SK-N-SH (cell line): ENCODE results near the gene SIAH3. TPM values are rescaled to one million over a fixed set of nuclear protein-coding genes. Genes with fewer than 3 reads are reported as not detected.

ENCODE experiments used
- CTCF ChIA-PET: fragments of 300-600, 350-600 bp; formaldehyde crosslinking; extraction: SDS; loops from one replicate; lab custom pipeline; 2021; lab: Yijun Ruan, JAX
- POLR2A ChIA-PET: fragments of 350-600 bp; sonication (Branson Sonifier 250); formaldehyde crosslinking; extraction: SDS; loops from one replicate; lab custom pipeline; 2020; ENCODE audit warnings: antibody characterized with exemption, inconsistent platforms; lab: Yijun Ruan, JAX
- DNase-seq: peaks from one replicate; pipeline ENCODE4 v3.0.0; 2012
- H2AFZ ChIP-seq: fragments of 200-600 bp; sonication (generic); 2 replicates; pipeline ENCODE4 v1.8.1; 2016; ENCODE audit warnings: antibody characterized with exemption, mild to moderate bottlenecking, low read depth
- H3F3A ChIP-seq: fragments of 200-600 bp; sonication (generic); replicated peaks from 2 replicates; pipeline ENCODE3; 2016; ENCODE audit warnings: antibody characterized with exemption, mild to moderate bottlenecking; ENCODE audit not compliant: insufficient read depth
- H3K27ac ChIP-seq, 2 experiments: fragments of 200-500 bp in 1 of 2; fragments of 200-600 bp in 1 of 2; sonication (Bioruptor generic) in 1 of 2; sonication (generic), shearing (Covaris generic) in 1 of 2; 2 replicates each; pipeline versions ENCODE4 v1.5.1 to v1.6.1; 2014 to 2016; ENCODE audit warnings: low read depth in 2 of 2, inconsistent platforms in 1 of 2, low read length in 1 of 2, mild to moderate bottlenecking in 1 of 2, mixed read lengths in 1 of 2
- H3K27me3 ChIP-seq: fragments of 200-600 bp; sonication (generic), shearing (Covaris generic); 2 replicates; pipeline ENCODE4 v1.6.1; 2016; ENCODE audit warnings: mixed run types; ENCODE audit not compliant: insufficient read depth
- H3K36me3 ChIP-seq, 2 experiments: fragments of 200-500 bp in 1 of 2; fragments of 200-600 bp in 1 of 2; sonication (Bioruptor generic) in 1 of 2; sonication (generic) in 1 of 2; replicated peaks in 1 of 2; 2 replicates each; pipeline versions ENCODE3 to v1.5.1; 2014 to 2016; ENCODE audit warnings: low read length in 1 of 2, mild to moderate bottlenecking in 1 of 2; ENCODE audit not compliant: insufficient read depth in 2 of 2, control insufficient read depth in 1 of 2
- H3K4me1 ChIP-seq, 2 experiments: fragments of 200-500 bp in 1 of 2; fragments of 200-600 bp in 1 of 2; sonication (Bioruptor generic) in 1 of 2; sonication (generic), shearing (Covaris generic) in 1 of 2; 2 replicates each; pipeline versions ENCODE4 v1.5.1 to v1.6.1; 2014 to 2016; ENCODE audit warnings: low read depth in 1 of 2, low read length in 1 of 2, mixed run types in 1 of 2; ENCODE audit not compliant: insufficient read depth in 2 of 2, control insufficient read depth in 1 of 2
- H3K4me2 ChIP-seq: fragments of 200-600 bp; sonication (generic), shearing (Covaris generic); 2 replicates; pipeline ENCODE4 v1.6.1; 2017; ENCODE audit warnings: mixed run types
- H3K4me3 ChIP-seq, 2 experiments: fragments of 200-500 bp in 1 of 2; fragments of 200-600 bp in 1 of 2; sonication (Bioruptor generic) in 1 of 2; sonication (generic), shearing (Covaris generic) in 1 of 2; 2 replicates each; pipeline versions ENCODE4 v1.5.1 to v1.8.1; 2014 to 2016; ENCODE audit warnings: low read depth in 2 of 2, inconsistent platforms in 1 of 2, low read length in 1 of 2, mild to moderate bottlenecking in 1 of 2, mixed read lengths in 1 of 2, moderate library complexity in 1 of 2
- H3K79me2 ChIP-seq: fragments of 200-600 bp; sonication (generic); 2 replicates; pipeline ENCODE4 v1.8.1; 2017; ENCODE audit warnings: mild to moderate bottlenecking; ENCODE audit not compliant: insufficient read depth
- H3K9ac ChIP-seq: fragments of 200-600 bp; sonication (generic); 2 replicates; pipeline ENCODE4 v1.6.1; 2017; ENCODE audit warnings: mixed run types
- H3K9me2 ChIP-seq: fragments of 200-600 bp; sonication (generic); 2 replicates; pipeline ENCODE4 v1.6.1; 2017; ENCODE audit warnings: mixed run types
- H3K9me3 ChIP-seq: fragments of 200-600 bp; sonication (generic); 2 replicates; pipeline ENCODE4 v1.6.1; 2017; ENCODE audit warnings: mixed run types, mild to moderate bottlenecking, moderate library complexity
- H4K20me1 ChIP-seq: fragments of 200-600 bp; sonication (generic); 2 replicates; pipeline ENCODE4 v1.6.1; 2017; ENCODE audit warnings: mild to moderate bottlenecking, mixed run types; ENCODE audit not compliant: insufficient read depth
- CHD2 ChIP-seq: fragments of 150-350 bp; IDR thresholded peaks from 2 replicates; pipeline ENCODE4 v1.6.1; 2018; ENCODE audit warnings: low read length; ENCODE audit not compliant: partially characterized antibody
- ELF1 ChIP-seq: IDR thresholded peaks from 2 replicates; pipeline ENCODE4 v1.4.0; 2012
- EP300 ChIP-seq, 2 experiments: IDR thresholded peaks; 2 replicates each; pipeline versions ENCODE4 v1.4.0 to v1.6.1; 2012; ENCODE audit warnings: borderline replicate concordance in 1 of 2, low read depth in 1 of 2, low read length in 1 of 2
- FOXJ3 ChIP-seq: sonication (generic); formaldehyde crosslinking; IDR thresholded peaks from 2 replicates; pipeline ENCODE4 v1.5.1; 2020; ENCODE audit warnings: mild to moderate bottlenecking, missing genetic modification reagents
- MXI1 ChIP-seq: IDR thresholded peaks from 2 replicates; pipeline ENCODE4 v1.6.1; 2012; ENCODE audit warnings: mild to moderate bottlenecking, low read depth, low read length, improper control_type of control experiment
- RAD21 ChIP-seq: IDR thresholded peaks from 2 replicates; pipeline ENCODE4 v1.6.1; 2012; ENCODE audit warnings: mild to moderate bottlenecking, low read length
- RCOR1 ChIP-seq: fragments of 150-350 bp; IDR thresholded peaks from 2 replicates; pipeline ENCODE4 v1.6.1; 2017; ENCODE audit warnings: antibody characterized with exemption, low read length
- SMC3 ChIP-seq: IDR thresholded peaks from 2 replicates; pipeline ENCODE4 v1.6.1; 2012; ENCODE audit warnings: low read depth, low read length, improper control_type of control experiment
- TCF12 ChIP-seq: IDR thresholded peaks from 2 replicates; pipeline ENCODE4 v1.4.0; 2012
- YY1 ChIP-seq: IDR thresholded peaks from 2 replicates; pipeline ENCODE4 v1.4.0; 2012; ENCODE audit warnings: low read depth, mild to moderate bottlenecking
- WGBS: methylation state at CpG from one replicate; pipeline ENCODE4 v1.1.6; 2017; ENCODE audit warnings: low lambda C conversion rate; 5-methylcytosine and 5-hydroxymethylcytosine counted together
- polyA plus RNA-seq, 3 experiments: library from polyadenylated mRNA; depleted of rRNA; stranded (reverse); fragments of >200 nt; gene quantifications; 2 replicates each; pipeline ENCODE4 v1.2.3, GENCODE V29; 2012
- TF ChIP-seq, protein P1 (sequence below): fragments of 200-600 bp; sonication (generic); IDR thresholded peaks from 2 replicates; pipeline ENCODE4 v1.6.1; 2017; ENCODE audit warnings: antibody characterized with exemption, mild to moderate bottlenecking, moderate library complexity

Gene SIAH3, protein sequence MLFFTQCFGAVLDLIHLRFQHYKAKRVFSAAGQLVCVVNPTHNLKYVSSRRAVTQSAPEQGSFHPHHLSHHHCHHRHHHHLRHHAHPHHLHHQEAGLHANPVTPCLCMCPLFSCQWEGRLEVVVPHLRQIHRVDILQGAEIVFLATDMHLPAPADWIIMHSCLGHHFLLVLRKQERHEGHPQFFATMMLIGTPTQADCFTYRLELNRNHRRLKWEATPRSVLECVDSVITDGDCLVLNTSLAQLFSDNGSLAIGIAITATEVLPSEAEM
- 0.08 TPM in 2 replicates for polyA plus RNA-seq (2012; rRNA removed)
- 0.05 TPM in 2 replicates for polyA plus RNA-seq (2012; cell fraction: cytosol; rRNA removed)
- 0.09 and 0.11 TPM in 2 replicates for polyA plus RNA-seq (2012; cell fraction: nucleus; rRNA removed)

DNA sequence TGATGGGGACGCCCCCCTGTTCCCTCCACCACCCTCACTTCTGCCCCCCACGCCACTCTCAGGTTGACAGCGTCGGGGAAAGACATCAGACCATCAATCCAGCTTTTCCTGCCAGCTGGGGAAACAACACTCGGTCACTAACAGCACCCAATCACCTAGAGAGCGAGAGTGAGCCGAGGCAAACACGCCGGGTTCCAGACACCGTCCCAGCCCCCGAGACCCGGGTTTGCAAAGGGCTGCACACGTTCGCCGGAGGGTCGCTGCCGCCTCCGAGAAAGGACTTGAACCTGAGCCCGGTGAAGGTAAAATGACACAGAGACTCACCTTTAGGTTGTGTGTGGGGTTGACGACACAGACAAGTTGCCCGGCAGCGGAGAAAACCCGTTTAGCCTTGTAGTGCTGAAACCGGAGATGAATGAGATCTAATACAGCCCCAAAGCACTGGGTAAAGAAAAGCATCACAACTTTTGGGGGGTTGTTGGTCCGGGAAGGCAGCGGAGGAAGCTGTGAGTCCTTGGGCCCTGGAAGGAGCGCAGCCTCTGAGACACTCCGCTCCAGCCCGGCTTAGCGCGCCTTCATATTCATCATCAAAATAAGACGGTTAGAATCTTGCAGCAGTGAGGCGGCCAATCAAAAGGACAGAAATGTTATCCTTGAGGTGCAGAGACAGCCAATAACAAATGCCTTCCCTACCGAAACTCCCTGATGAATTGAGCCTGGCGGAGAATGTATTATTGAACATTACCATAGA lies at the start of gene SIAH3:
Gene SIAH3, minus strand, starts transcription at position 583 of the 751 bp plus-strand sequence. Its CDS starts 124 bp downstream, at position 459.
- no peaks in the 10 kb centered on the region for H3K9me2 ChIP-seq
- no peaks in the 10 kb centered on the region for H3F3A ChIP-seq
- H3K4me2 ChIP-seq = peak within 1 kb of the TSS; percentile 91
- peak within 1 kb of the TSS; percentile 22; the same call in 1 of the 2 replicates for H3K9ac ChIP-seq
- no peaks in the 10 kb centered on the region for H3K36me3 ChIP-seq
- H3K4me1 ChIP-seq = peaks cover 0 to 29% of the 10 kb centered on the region in 2 experiments; a peak in 1 of 4 replicates
- no peaks in the 10 kb centered on the region for H3K79me2 ChIP-seq
- peaks cover 22% of the 10 kb centered on the region; the same call in 1 of the 2 replicates for H3K27me3 ChIP-seq
- H3K27ac ChIP-seq = no peak within 1 kb of the TSS
- ChIA-PET CTCF (interaction anchor here (1.2 to 1.3 kb wide), 2 partner anchors 9 to 29 kb away, joined by 3 read pairs; no protein-coding TSS in a partner anchor), POLR2A (no interaction called here)
- H3K9me3 ChIP-seq = no peaks in the 10 kb centered on the region
- peak within 1 kb of the TSS; percentile 78; the same call in 1 of the 2 replicates for H2AFZ ChIP-seq
- DNase-seq = peak; percentile 52
- TF ChIP-seq CHD2 (no peak), RAD21 (peak; percentile 3; the same call in 1 of the 2 replicates), EP300 (IDR thresholded peaks at IDR 0.05; ENCODE audit: borderline replicate concordance in 1 of 2, low read depth in 1 of 2, low read length in 1 of 2) (no peak)
- 4% methylated on average over 35 of the region's 35 CpGs for WGBS
- H3K4me3 ChIP-seq = peak within 1 kb of the TSS; percentile 58 to 63
- no peaks in the 10 kb centered on the region for H4K20me1 ChIP-seq

DNA sequence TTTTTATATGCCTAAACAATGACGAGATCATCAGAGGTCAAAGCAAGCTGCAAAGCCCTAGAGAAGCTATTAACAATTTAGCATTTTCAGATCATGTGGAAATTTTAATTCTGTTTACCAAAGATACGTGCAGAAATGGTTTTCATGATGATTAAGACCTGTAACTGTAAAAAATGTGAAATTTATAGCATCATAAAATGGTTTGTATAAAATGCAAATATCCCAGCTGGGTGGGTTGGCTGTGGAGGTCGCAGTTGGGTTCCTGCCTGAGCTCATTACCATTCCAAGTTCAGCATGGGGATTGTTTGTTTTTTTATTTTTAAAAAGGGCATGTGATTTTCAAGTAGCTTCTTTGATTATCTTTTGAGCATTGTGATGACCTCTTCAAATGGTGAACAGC lies 47.9 kb upstream of the SIAH3 start:
- POLR2A ChIA-PET = no interaction called here
- WGBS = 32% methylated on average over 3 of the region's 3 CpGs
- Histone ChIP-seq H3K79me2 (no peaks in the 10 kb centered on the region), H3K4me3 (no peak overlapping the region), H3K36me3 (no peaks in the 10 kb centered on the region), H3K4me1 (peaks cover 0 to 13% of the 10 kb centered on the region in 2 experiments; a peak in 2 of 4 replicates), H3K27me3 (no peaks in the 10 kb centered on the region), H3K9me3 (no peaks in the 10 kb centered on the region), H3K27ac (no peak overlapping the region), H4K20me1 (no peaks in the 10 kb centered on the region), H3K4me2 (no peak overlapping the region), H3F3A (no peaks in the 10 kb centered on the region), H3K9me2 (no peaks in the 10 kb centered on the region), H2AFZ (no peak overlapping the region), H3K9ac (no peak overlapping the region)
- CTCF ChIA-PET = interaction anchor here (1.0 kb wide), 1 partner anchor 25 kb away, joined by 3 read pairs; no protein-coding TSS in a partner anchor
- no peak for DNase-seq
- TF ChIP-seq RCOR1 (no peak), RAD21 (no peak), ELF1 (no peak), CHD2 (no peak), FOXJ3 (no peak), YY1 (no peak), SMC3 (no peak), TCF12 (no peak), MXI1 (no peak)
- TF ChIP-seq, protein P1, sequence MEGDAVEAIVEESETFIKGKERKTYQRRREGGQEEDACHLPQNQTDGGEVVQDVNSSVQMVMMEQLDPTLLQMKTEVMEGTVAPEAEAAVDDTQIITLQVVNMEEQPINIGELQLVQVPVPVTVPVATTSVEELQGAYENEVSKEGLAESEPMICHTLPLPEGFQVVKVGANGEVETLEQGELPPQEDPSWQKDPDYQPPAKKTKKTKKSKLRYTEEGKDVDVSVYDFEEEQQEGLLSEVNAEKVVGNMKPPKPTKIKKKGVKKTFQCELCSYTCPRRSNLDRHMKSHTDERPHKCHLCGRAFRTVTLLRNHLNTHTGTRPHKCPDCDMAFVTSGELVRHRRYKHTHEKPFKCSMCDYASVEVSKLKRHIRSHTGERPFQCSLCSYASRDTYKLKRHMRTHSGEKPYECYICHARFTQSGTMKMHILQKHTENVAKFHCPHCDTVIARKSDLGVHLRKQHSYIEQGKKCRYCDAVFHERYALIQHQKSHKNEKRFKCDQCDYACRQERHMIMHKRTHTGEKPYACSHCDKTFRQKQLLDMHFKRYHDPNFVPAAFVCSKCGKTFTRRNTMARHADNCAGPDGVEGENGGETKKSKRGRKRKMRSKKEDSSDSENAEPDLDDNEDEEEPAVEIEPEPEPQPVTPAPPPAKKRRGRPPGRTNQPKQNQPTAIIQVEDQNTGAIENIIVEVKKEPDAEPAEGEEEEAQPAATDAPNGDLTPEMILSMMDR = no peak
